GM23338 (cell line): Measurements from ENCODE around the gene MRPS6. TPM values are rescaled to one million over a fixed set of nuclear protein-coding genes. Genes with fewer than 3 reads are reported as not detected.

ENCODE experiments used
- ATAC-seq: fragments of 200-7000 bp; cut with Tn5 transposase; 3 replicates; pipeline ENCODE4 v1.9.1; 2020
- DNase-seq: peaks from one replicate; pipeline ENCODE4 v3.0.0-alpha.2; 2015; ENCODE audit warnings: low spot score
- H2AFZ ChIP-seq: fragments of 200-600 bp; sonication (generic); 2 replicates; pipeline ENCODE4 v1.8.0; 2016; ENCODE audit warnings: antibody characterized with exemption, mild to moderate bottlenecking, moderate library complexity
- H3F3A ChIP-seq: fragments of 200-600 bp; sonication (generic); replicated peaks from 2 replicates; pipeline ENCODE4 v1.8.0; 2017; ENCODE audit warnings: antibody characterized with exemption, mixed run types, low read depth
- H3K27ac ChIP-seq: fragments of 200-600 bp; sonication (generic); 2 replicates; pipeline ENCODE4 v1.6.1; 2016; ENCODE audit warnings: low read depth
- H3K27me3 ChIP-seq: fragments of 200-600 bp; sonication (generic); 2 replicates; pipeline ENCODE4 v1.8.0; 2016; ENCODE audit warnings: mild to moderate bottlenecking, mixed run types, moderate library complexity; ENCODE audit not compliant: insufficient read depth
- H3K36me3 ChIP-seq: fragments of 200-600 bp; sonication (generic); 2 replicates; pipeline ENCODE4 v1.8.0; 2016; ENCODE audit warnings: mild to moderate bottlenecking; ENCODE audit not compliant: insufficient read depth
- H3K4me1 ChIP-seq: fragments of 200-600 bp; sonication (generic); 2 replicates; pipeline ENCODE4 v1.8.0; 2016; ENCODE audit warnings: mild to moderate bottlenecking, moderate library complexity; ENCODE audit not compliant: insufficient read depth
- H3K4me2 ChIP-seq: fragments of 200-600 bp; sonication (generic); 2 replicates; pipeline ENCODE4 v1.7.1; 2017; ENCODE audit warnings: mixed run types
- H3K4me3 ChIP-seq: fragments of 200-600 bp; sonication (generic); 2 replicates; pipeline ENCODE4 v1.6.1; 2016; ENCODE audit warnings: mixed run types
- H3K79me2 ChIP-seq: fragments of 200-600 bp; sonication (generic); replicated peaks from 2 replicates; pipeline ENCODE4 v1.8.0; 2017; ENCODE audit warnings: mild to moderate bottlenecking; ENCODE audit not compliant: insufficient read depth
- H3K9me2 ChIP-seq: fragments of 200-600 bp; sonication (generic); 2 replicates; pipeline ENCODE4 v1.8.0; 2017; ENCODE audit not compliant: insufficient read depth
- H4K20me1 ChIP-seq: fragments of 200-600 bp; sonication (generic); replicated peaks from 2 replicates; pipeline ENCODE4 v1.8.0; 2017; ENCODE audit warnings: mild to moderate bottlenecking; ENCODE audit not compliant: insufficient read depth
- H3K27ac Mint-ChIP-seq: 2 replicates; pipeline ENCODE4 v1.8.0; 2020; ENCODE audit warnings: inconsistent platforms, mild to moderate bottlenecking, moderate library complexity, mixed read lengths
- H3K27me3 Mint-ChIP-seq: 3 replicates; pipeline ENCODE4 v1.8.0; 2022; ENCODE audit warnings: low read depth, mild to moderate bottlenecking, moderate library complexity, mixed read lengths, inconsistent platforms; ENCODE audit not compliant: insufficient read depth, poor library complexity
- H3K36me3 Mint-ChIP-seq: 3 replicates; pipeline ENCODE4 v1.8.0; 2021; ENCODE audit warnings: low read depth, mild to moderate bottlenecking, inconsistent platforms, moderate library complexity, mixed read lengths
- H3K4me1 Mint-ChIP-seq: 3 replicates; pipeline ENCODE4 v1.8.0; 2020; ENCODE audit warnings: mild to moderate bottlenecking, inconsistent platforms, mixed read lengths
- H3K4me3 Mint-ChIP-seq: 3 replicates; pipeline ENCODE4 v1.8.0; 2021; ENCODE audit warnings: moderate library complexity, mild to moderate bottlenecking, inconsistent platforms, mixed read lengths
- H3K9me3 Mint-ChIP-seq: 3 replicates; pipeline ENCODE4 v1.8.0; 2020; ENCODE audit warnings: moderate library complexity, mild to moderate bottlenecking, inconsistent platforms, mixed read lengths
- CREB1 ChIP-seq: fragments of 250-450 bp; sonication (Bioruptor Pico); IDR thresholded peaks from 2 replicates; pipeline ENCODE4 v1.5.0; 2020; ENCODE audit warnings: low read depth, mild to moderate bottlenecking, moderate library complexity
- EZH2 ChIP-seq: fragments of 200-600 bp; sonication (generic); IDR thresholded peaks from one replicate; pipeline ENCODE4 v1.8.0; 2017; ENCODE audit warnings: antibody characterized with exemption, mild to moderate bottlenecking, low read depth; ENCODE audit not compliant: unreplicated experiment
- EZH2phosphoT487 ChIP-seq: fragments of 200-600 bp; sonication (generic); IDR thresholded peaks from one replicate; pipeline ENCODE4 v1.8.1; 2018; ENCODE audit warnings: antibody characterized with exemption; ENCODE audit not compliant: unreplicated experiment
- JUNB ChIP-seq: IDR thresholded peaks from one replicate; pipeline ENCODE4 v1.6.1; 2016; ENCODE audit warnings: antibody characterized with exemption; ENCODE audit not compliant: unreplicated experiment
- NANOG ChIP-seq: IDR thresholded peaks from 2 replicates; pipeline ENCODE4 v1.6.1; 2016; ENCODE audit warnings: antibody characterized with exemption, borderline replicate concordance
- POLR2AphosphoS5 ChIP-seq: IDR thresholded peaks from 2 replicates; pipeline ENCODE4 v1.6.1; 2016; ENCODE audit warnings: antibody characterized with exemption, low read depth
- STAT1 ChIP-seq: IDR thresholded peaks from one replicate; pipeline ENCODE4 v1.6.1; 2016; ENCODE audit warnings: antibody characterized with exemption; ENCODE audit not compliant: unreplicated experiment
- ZNF114 ChIP-seq: fragments of 250-450 bp; sonication (Bioruptor Pico); IDR thresholded peaks from 2 replicates; pipeline ENCODE4 v1.5.0; 2020; ENCODE audit warnings: mild to moderate bottlenecking, moderate library complexity
- ZNF331 ChIP-seq: fragments of 250-450 bp; sonication (Bioruptor Pico); IDR thresholded peaks from 2 replicates; pipeline ENCODE4 v1.5.0; 2020; ENCODE audit warnings: low read depth, mild to moderate bottlenecking, moderate library complexity
- ZNF462 ChIP-seq: fragments of 250-450 bp; sonication (Bioruptor Pico); IDR thresholded peaks from 2 replicates; pipeline ENCODE4 v1.5.0; 2020; ENCODE audit warnings: mild to moderate bottlenecking, moderate library complexity
- polyA plus RNA-seq: library from polyadenylated mRNA; unstranded; fragments of >200 nt; fragmentation: Nextera tagmentation; extraction: Ambion mirVana; gene quantifications from 2 replicates; pipeline ENCODE4 v1.2.1, GENCODE V29; 2016
- total RNA-seq: library from RNA; depleted of rRNA; stranded (reverse); fragments of >200 nt; shearing (Covaris generic); gene quantifications from 2 replicates; pipeline ENCODE4 v1.2.3, GENCODE V29; 2014
- TF ChIP-seq, protein P1 (sequence below): IDR thresholded peaks from 2 replicates; pipeline ENCODE4 v1.6.1; 2016; ENCODE audit warnings: antibody characterized with exemption
- TF ChIP-seq, protein P2 (sequence below): IDR thresholded peaks from one replicate; pipeline ENCODE4 v1.6.1; 2018; ENCODE audit warnings: antibody characterized with exemption; ENCODE audit not compliant: unreplicated experiment
- TF ChIP-seq, protein P3 (sequence below), 2 experiments: fragments of 200-600 bp in 1 of 2; sonication (generic) in 1 of 2; conservative IDR thresholded peaks; 2 replicates each; pipeline versions ENCODE4 v1.5.1 to v1.6.1; 2016 to 2017; ENCODE audit warnings: antibody characterized with exemption in 2 of 2, low read depth in 2 of 2, mild to moderate bottlenecking in 2 of 2, moderate library complexity in 1 of 2

MRPS6 gene
- total and polyA plus RNA-seq, 2 experiments from 2014 or later, result 80.5 to 242 TPM

DNA sequence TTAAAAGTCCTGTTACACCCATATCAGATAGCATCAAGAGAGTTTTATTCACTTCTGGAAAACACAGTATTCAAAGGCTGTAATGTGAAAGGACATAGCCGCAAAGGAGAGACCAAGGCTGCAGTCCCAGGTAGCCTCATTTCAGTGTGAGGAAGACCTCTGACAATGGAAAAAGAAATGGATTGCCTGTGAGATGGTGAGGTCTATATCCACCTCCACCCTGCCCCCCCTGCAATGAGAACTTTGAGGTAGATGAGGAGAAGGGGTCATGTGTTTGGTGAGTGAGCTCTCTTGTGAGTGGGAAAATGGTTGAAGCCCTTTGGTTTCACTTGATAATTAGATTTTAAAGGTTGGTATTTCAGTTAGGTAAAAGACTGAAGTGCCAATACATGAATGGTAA is 3.5 kb downstream of the MRPS6 start:
- H3K4me1 ChIP-seq, result peaks cover 32% of the 10 kb centered on the region
- no peak overlapping the region for H3K4me3 Mint-ChIP-seq
- no peak for DNase-seq

More for the DNA sequence above, 3.5 kb downstream of the MRPS6 start:
- H3F3A ChIP-seq, result no peaks in the 10 kb centered on the region; the same call in 1 of the 2 replicates
- no peaks in the 10 kb centered on the region for H3K9me2 ChIP-seq
- H3K27me3 Mint-ChIP-seq, result peaks cover 8% of the 10 kb centered on the region
- H3K4me3 ChIP-seq, result no peak overlapping the region
- no peak overlapping the region for H3K27ac ChIP-seq
- H3K9me3 Mint-ChIP-seq, result peaks cover 3% of the 10 kb centered on the region; the same call in 1 of the 3 replicates
- no peak for ATAC-seq
- H3K36me3 Mint-ChIP-seq, result peaks cover 9% of the 10 kb centered on the region; the same call in 2 of the 3 replicates
- no peak overlapping the region for H3K4me2 ChIP-seq
- H3K4me1 Mint-ChIP-seq, result peaks cover 46% of the 10 kb centered on the region
- no peaks in the 10 kb centered on the region; the same call in 1 of the 2 replicates for H3K36me3 ChIP-seq
- H3K27ac Mint-ChIP-seq, result no peak overlapping the region
- no peak for TF ChIP-seq CREB1 (CRISPR knock-in tag)
- no peak for TF ChIP-seq POLR2AphosphoS5
- no peak for TF ChIP-seq NANOG
- TF ChIP-seq ZNF114 (CRISPR knock-in tag), result no peak
- TF ChIP-seq, protein P1, sequence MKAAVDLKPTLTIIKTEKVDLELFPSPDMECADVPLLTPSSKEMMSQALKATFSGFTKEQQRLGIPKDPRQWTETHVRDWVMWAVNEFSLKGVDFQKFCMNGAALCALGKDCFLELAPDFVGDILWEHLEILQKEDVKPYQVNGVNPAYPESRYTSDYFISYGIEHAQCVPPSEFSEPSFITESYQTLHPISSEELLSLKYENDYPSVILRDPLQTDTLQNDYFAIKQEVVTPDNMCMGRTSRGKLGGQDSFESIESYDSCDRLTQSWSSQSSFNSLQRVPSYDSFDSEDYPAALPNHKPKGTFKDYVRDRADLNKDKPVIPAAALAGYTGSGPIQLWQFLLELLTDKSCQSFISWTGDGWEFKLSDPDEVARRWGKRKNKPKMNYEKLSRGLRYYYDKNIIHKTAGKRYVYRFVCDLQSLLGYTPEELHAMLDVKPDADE, result no peak
- no peak for TF ChIP-seq ZNF462 (CRISPR knock-in tag)
- no peak for TF ChIP-seq EZH2
- TF ChIP-seq, protein P2, sequence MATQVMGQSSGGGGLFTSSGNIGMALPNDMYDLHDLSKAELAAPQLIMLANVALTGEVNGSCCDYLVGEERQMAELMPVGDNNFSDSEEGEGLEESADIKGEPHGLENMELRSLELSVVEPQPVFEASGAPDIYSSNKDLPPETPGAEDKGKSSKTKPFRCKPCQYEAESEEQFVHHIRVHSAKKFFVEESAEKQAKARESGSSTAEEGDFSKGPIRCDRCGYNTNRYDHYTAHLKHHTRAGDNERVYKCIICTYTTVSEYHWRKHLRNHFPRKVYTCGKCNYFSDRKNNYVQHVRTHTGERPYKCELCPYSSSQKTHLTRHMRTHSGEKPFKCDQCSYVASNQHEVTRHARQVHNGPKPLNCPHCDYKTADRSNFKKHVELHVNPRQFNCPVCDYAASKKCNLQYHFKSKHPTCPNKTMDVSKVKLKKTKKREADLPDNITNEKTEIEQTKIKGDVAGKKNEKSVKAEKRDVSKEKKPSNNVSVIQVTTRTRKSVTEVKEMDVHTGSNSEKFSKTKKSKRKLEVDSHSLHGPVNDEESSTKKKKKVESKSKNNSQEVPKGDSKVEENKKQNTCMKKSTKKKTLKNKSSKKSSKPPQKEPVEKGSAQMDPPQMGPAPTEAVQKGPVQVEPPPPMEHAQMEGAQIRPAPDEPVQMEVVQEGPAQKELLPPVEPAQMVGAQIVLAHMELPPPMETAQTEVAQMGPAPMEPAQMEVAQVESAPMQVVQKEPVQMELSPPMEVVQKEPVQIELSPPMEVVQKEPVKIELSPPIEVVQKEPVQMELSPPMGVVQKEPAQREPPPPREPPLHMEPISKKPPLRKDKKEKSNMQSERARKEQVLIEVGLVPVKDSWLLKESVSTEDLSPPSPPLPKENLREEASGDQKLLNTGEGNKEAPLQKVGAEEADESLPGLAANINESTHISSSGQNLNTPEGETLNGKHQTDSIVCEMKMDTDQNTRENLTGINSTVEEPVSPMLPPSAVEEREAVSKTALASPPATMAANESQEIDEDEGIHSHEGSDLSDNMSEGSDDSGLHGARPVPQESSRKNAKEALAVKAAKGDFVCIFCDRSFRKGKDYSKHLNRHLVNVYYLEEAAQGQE, result no peak
- TF ChIP-seq EZH2phosphoT487, result no peak
- no peak for TF ChIP-seq ZNF331
- no peak for TF ChIP-seq JUNB
- TF ChIP-seq, protein P3, sequence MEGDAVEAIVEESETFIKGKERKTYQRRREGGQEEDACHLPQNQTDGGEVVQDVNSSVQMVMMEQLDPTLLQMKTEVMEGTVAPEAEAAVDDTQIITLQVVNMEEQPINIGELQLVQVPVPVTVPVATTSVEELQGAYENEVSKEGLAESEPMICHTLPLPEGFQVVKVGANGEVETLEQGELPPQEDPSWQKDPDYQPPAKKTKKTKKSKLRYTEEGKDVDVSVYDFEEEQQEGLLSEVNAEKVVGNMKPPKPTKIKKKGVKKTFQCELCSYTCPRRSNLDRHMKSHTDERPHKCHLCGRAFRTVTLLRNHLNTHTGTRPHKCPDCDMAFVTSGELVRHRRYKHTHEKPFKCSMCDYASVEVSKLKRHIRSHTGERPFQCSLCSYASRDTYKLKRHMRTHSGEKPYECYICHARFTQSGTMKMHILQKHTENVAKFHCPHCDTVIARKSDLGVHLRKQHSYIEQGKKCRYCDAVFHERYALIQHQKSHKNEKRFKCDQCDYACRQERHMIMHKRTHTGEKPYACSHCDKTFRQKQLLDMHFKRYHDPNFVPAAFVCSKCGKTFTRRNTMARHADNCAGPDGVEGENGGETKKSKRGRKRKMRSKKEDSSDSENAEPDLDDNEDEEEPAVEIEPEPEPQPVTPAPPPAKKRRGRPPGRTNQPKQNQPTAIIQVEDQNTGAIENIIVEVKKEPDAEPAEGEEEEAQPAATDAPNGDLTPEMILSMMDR (conservative IDR thresholded peaks at IDR 0.05; ENCODE audit: low read depth in 2 of 2), result no peak
- no peak for TF ChIP-seq STAT1
- peaks cover 78% of the 10 kb centered on the region for H3K79me2 ChIP-seq
- peaks cover 9% of the 10 kb centered on the region; the same call in 1 of the 2 replicates for H3K27me3 ChIP-seq
- peaks cover 58% of the 10 kb centered on the region for H4K20me1 ChIP-seq
- H2AFZ ChIP-seq, result no peak overlapping the region
